Medulla oblongata (tissue), 1 donor: ENCODE results near the gene EBI3.
"Not testable (repeated sequence)": the region's sequence is repeated elsewhere in the genome, so short reads cannot be mapped to it uniquely, and the experiment has no call there.

Experiments used
- DNase-seq: peaks from one replicate; pipeline ENCODE4 v3.0.0-alpha.2; 2015; ENCODE audit errors: extremely low spot score

The EBI3 gene

DNA sequence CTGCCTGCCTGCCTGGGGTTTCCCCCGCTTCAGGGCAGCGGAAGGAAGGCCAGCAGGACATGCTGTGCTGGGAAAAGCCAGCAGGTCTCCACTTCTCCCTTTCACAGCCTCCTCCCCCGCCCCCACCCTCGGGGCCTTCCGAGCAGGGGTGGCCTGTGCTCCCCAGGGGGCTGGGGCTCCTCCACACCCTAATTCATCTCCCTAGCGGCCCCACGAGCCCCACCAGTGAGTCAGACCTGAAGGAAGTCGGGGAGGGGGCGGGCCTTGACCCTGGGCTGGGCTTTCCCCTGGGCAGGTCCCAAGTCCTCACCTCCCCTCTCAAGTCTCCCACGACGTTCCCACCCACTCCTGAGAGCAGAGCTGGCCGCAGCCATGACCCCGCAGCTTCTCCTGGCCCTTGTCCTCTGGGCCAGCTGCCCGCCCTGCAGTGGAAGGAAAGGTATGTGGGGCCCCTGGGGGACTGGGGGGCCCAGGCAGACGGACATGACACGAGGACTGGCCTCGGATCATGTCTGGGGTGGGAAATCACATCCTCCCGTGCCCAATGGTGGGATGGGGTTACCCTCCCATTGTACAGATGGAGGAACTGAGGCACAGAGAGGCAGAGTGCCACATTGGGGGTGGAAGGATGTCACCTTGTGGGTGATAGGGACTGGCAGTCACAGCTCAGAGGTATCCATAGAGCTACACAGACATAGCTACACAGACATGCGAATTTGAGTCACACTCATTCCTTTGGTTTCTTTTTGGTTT is at the start of gene EBI3:
EBI3 (plus strand) TSS at position 345 of the 753 bp plus-strand sequence; CDS start at position 373, 28 bp downstream.
- peak; percentile 17 for DNase-seq

DNA sequence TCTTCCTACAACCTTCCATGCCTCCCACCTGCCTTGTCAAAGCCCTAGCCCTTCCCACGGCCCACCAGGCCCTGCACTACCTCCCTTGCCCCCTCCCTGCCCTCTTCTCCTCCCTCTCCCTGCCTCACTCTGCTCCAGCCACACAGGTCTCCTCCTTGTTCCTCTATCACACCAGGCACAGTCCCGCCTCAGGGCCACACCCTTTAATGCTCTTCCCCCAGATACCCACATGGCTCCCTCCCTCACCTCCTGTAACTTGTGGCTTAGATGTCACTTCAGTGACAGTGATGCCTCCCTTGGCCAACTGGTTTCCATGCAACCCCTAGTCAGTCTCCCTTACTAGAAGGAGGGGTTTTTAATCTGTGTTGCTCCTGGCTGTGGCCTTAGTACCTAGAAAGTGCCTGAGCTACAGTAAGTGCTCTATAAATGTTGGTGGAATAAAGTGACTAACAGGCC is 48.2 kb upstream of the EBI3 start:
- DNase-seq: no peak

DNA sequence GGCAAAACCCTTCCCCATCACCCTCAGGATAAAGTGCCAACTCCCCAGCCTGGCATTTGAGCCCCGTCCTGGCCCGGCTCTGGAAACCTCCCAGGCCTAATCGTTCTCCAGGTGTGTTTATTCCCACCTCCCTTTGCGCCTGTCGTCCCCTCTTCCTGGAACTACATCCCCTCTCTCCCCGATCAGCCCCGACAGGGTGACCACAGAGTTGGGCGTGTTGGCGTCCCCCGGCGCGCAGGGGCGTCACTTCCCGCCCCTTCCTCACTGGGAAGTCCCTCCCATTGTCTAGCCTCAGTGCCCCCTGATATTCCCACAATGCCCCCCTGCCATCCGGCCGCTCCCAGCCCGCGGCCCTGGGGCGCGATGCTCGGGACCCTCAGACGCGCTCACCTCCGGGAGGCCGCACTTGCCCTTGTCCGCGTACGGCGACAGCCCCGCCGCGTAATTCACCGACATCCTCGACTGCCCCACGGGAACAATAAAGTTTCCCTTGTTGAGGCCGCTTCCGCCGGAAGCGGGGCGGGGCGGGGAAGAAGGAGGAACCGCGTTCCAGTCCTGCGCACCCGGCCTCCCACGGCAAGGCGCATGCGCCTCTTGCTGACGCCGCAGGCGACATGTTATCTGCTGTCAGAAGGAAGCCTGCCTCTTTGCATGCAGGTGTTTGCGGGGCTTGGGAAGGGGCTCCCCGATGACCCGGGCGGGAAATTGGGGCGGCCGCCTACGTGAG is 47.1 kb upstream of the EBI3 start, which contains the start of the genes ANKRD24 and SIRT6:
ANKRD24 (plus strand) TSS at position 606 of the 727 bp plus-strand sequence. CDS start 3,737 bp downstream, outside the sequence.
SIRT6 (minus strand) TSS at position 480 of the 727 bp plus-strand sequence; CDS start at position 456, 24 bp downstream.
- peak; percentile 95 for DNase-seq

DNA sequence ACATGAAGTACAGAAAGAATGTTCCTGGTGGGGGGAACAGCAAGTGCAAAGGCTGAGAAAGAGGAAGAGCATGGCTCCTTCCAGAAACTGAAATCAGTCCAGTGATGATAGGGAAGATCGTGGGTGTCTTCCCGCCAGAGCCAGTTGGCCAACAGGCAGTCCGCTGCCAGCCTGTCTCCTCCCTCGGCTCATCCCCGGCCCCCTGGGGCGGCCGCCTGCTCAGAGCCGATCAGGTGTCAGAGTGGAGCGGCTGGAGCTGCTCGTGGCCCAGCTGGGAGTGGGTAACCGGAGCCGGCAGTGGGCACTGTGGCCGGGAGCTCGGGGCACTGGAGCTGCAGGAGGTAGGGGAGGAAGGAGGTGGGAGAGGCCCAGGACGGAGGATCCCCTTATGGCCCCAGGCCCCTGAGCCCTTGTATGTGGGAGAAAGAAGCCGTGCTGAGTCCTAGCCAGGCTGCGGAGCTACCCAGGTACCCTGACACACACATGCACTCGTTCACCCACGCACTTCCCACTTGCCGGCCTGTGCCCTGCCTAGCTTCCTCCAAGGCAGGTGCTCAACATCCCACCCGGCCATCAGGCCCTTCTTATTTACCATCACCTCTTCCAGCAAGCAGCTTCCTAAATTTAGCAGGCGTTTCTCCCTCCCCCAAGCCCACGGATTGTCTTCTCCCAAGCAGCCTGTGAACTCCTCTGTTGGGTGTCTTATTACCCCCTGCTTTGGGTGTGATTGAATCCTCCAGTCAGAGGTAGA is 45.2 kb upstream of the EBI3 start:
- DNase-seq: no peak

DNA sequence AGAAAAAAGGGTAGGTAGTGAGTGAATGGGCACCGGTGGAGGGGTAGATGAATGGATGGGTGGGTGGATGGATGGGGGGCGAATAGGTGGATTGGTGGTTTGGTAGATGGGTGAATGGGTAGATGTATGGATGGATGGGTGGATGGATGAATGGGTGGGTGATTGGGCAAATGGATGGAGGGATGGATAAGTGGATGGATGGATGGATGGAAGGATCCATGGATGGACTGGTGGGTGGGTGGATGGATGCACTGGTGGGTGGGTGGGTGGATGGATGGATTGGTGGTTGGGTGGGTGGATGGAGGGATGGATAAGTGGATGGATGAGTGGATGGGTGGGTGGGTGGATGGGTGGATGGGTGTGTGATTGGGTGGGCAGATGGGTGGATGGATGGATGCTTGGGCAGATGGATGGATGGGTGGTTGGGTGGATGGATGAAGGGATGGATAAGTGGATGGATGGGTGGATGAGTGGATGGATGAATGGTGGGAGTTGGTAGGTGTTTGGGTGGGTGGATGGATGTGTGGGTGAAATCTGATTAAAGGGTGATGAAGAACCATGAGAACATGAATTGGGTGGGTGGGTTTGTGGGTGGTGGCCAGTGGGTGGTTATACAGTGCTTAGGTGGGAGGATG is 44.5 kb upstream of the EBI3 start:
- DNase-seq: no peak

DNA sequence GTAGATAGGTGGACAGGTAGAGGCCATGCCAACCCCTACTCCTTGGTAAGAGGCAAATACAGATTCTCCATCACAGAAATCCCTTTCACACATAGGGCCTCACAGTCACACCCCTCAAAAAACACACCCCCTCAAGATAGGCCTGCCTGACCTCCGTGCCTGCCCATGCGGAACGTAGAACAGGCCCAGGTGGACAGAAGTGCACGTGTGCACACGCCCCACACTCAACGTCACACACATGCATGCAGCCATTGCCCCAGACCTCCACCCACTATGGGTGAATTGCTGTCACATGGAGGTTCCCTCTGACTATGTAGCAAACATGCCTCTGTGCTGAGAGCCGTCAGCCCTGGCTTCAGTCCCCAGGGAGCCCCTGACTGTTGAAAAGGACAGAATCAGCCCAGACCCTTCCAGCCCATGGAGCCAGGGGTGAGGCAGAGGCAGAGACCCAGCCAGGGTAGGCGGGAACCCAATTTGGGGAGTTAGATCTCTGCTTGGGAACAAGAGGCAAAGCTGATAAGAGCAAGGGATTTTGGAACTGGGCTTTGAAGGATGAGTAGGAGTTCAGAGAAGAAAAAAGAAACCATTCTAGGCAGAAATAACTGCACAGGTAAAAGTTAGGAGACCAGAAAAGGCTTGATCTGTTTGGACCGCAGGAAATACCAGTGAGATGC is 43.8 kb upstream of the EBI3 start:
- DNase-seq: no peak

DNA sequence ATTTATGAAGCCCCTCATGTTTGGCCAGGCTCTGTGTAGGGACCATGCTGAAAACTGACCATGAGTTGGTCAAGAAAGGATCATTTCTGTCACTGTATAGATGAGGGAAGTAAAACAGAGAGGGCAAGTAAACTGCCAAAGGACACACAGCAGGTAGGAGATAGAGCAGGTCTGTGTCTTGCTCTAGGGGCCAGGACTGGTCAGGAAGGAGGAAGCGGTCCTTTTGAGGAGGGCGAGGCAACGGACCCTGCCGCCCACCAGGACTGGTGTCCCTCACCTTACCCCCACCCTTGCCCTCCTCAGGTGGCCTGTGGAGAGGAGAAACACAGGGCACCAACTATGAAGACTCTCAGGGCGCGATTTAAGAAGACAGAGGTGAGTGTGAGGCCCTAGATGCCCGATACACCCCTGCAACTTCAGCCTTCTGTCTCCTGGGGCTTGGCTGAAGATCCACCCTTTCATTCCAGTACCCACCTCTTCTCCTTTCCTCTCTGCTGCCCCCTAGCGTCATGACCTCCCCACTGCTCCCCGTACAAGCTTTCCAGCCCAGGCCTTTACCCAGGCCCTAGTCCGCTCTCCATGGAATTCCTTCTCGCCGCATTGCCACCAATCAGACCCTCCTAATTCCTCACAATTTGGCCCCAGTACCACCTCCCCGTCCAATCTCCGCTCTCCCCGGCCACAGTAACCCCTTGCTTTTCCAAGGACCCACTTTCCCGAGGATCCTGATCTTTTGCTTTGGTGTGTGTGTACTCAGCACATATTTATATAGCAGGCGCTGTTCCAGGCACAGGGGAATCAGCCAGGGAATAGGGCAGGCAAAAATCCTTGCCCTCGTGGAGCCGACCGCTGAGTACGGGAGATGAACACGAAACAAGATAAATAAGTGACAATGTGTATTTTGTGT is 43.0 kb upstream of the EBI3 start:
- DNase-seq: peak; percentile 63

DNA sequence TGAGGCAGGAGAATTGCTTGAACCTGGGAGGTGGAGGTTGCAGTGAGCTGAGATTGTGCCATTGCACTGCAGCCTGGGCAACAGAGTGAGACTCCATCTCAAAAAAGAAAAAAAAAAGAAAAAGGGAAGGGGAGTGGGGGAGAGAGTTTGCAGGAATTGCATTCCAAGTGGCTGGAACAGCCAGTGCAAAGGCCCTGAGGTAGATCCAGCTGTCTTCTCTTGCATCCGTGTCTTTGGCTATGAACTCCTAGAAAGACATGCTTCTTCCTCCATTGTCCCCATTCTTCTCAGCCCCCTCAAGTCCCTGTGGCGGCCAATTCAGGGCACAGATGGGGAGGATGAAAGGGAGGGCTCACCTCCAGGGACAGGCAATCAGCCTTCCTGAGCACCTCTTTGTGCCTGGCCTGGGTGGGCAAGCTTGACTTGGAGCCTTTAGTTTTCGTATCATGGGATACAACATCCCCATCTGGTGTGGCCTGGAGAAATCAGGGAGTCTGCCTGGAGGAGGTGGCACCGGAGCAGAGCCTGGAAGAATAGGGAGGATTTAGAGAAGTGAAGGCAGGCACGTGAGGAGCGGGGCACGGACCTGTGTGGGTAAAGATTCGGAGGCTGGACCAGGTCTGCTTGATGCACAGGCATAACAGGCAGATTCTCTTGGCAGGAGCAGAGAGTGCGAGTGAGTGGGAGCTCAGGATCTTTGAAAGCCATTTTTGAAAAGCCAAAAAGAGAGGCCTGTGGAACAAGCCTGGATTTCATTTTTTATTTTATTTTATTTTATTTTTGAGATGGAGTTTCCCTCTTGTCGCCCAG is 41.8 kb upstream of the EBI3 start:
- DNase-seq: no peak

DNA sequence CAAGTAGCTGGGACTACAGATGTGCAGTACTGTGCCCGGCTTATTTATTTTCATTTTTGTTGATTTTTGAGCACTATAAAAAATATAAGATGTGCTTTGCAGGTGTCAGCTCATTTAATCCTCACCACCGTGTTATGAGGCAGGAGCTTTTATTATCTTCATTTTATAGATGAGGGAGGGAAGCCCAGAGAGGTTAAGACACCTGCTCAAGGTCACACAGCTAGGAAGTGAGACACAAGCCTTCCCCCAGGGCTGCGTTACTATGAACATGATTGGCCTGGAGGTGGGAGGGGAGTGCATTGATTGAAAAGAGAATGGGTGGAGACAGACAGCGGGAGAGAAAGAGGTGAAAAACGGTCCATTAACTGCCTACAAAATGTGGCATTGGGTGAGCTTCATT is 39.7 kb upstream of the EBI3 start:
- DNase-seq: no peak

DNA sequence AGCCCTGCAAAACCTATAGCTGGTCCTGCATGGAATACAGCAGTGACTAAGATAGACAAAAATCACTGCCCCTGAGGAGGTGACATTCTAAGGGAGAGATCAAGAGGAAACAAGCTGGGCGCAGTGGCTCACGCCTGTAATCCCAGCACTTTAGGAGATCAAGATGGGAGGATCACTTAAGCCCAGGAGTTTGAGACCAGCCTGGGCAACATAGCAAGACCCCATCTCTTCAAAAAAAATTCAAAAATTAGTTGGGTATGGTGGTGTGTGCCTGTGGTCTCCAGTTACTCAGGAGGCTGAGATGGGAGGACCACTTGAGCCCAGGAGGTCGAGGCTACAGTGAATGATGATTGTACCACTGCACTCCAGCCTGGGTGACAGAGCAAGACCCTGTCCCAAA is 36.8 kb upstream of the EBI3 start:
- not testable (repeated sequence) for DNase-seq

DNA sequence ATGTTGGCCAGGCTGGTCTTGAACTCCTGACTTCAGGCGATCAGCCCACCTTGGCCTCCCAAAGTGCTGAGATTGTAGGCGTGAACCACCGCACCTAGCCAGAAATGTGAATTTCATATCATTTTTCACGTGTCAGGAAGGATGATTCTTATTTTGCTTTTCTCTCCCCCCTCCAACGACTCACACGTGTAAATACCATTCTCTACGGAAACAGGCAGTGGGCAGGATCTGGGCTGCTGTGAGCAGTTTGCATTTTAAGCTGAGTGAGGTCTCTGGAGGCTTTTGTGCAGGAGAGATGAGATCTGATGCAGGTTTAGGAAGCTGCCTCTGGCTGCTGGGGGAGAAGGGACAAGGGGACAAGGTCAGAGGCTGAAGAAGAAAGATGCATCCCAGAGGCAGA is 35.0 kb upstream of the EBI3 start:
- DNase-seq: no peak

DNA sequence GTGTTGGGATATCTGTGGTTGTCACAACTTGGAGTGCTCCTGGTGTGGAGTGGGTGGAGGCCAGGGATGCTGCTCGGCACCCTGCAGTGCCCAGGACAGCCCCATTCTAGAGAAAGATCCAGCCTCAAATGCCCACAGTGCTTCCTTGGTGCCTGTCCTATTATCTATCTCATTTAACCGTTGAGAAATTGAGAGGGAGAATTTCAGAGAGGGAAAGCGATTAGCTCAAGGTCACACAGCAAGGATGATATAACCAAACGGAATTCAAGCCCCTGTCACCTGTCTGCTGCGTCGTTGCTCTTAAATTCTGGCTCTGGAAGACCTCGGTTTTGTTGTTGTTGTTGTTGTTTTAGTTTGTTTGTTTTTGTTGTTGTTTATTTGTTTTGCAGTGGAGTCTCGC is 33.3 kb upstream of the EBI3 start:
- no peak for DNase-seq

DNA sequence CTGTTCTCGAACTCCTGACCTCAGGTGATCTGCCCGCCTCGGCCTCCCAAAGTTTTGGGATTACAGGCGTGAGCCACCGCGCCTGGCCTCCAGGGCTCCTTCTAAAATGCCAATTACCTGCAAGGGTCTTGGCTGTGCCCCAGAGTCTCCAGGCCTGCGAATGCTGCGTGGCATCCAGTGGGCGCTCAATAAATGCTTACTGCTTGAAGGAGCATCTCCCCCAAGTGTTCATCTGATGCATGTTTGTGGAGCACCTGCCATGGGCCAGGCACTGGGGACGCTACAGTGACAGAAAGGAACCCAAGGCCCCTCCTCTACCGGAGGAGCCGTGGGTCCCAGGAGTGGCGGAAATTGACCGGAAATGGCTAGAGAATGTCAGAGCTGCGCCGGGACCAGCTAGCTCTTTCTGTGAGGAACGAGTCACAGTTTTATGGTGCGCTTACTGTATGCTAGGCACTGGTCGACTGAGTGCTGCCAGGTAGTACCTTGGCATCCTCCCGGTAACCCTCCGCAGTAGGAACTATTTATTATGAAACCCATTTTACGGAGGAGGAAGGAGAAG is 32.7 kb upstream of the EBI3 start:
- DNase-seq: no peak

DNA sequence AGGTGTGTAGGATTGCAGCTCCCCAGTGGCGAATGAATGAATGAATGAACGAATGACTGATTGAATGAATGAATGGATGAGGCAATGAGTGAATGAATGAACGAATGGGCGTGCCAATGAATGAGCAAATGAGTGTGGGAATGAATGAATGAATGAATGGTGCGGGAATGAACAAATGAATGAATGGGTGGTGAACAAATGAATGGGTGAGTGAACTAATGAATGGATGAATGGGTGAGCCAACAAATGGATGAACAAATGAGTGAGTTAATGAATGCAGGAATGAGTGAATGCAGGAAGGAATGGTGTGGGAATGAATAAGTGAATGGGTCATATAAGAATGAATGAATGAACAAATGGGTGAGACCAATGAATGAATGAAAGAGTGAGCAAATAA is 32.1 kb upstream of the EBI3 start:
- no peak for DNase-seq

DNA sequence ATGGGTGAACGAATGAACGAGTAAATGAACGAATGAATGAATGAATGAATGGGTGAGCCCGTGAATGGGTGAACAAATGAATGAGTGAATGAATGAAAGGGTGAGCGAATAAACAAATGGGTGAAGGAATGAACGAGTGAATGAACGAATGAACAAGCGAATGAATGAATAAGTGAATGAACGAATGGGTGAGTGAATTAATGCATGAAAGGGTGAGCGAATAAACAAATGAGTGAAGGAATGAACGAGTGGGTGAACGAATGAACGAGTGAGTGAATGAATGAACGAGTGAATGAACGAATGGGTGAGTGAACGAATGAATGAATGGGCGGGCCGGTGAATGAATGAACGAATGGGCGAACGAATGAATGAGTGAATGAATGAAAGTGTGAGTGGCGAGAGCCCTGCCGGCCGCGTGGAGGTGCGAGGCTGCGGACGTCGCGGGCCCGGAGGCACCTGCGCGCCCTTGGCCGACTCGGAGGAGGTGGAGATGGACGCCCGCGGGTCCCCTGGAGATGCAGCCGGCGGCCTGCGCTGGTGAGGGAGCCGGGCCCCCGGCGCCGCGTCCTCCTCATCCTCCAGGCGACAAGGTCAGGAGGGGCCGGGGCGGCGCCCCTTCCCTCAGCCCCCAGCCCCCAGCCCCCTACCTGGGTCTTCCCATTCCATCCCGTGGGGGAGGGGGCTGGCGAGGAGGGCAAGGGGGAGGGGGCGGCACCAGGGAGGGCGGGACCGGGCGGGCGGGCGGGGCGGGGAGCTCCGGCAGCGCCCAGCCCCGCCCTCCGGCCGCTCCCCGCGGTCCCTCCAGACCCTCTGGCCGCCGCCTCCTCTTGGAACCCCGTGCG is 31.5 kb upstream of the EBI3 start:
- DNase-seq: no peak

DNA sequence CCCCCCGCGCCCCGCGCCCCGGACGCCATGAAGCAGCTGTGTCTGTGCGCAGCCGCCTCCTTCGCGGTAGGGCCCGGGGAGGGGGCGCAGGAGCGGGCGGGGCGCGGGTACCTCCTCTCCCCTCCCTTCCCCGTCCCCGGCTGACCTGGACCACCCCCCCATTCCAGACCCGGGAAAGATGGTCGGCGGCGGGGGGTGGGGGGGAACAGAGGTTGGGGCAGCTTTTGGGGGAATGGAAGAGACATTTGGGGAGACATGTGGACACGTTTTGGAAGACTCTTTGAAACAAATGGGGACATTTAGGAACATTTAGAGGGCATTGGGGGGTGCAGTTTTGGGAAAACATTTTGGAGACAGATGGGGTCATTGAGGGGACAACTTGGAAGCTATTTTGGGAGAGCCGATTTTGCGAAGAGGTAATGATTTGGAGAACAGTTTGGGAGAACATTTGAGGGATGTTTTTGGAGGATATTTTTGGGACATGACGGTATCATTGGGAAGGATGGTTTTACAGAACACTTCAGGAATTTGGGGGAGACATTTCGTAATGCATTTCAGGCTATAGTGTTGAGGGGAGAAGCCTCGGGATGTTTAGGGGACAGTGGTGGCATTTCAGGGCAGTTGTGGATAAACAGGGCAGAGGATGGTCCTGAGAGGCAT is 30.7 kb upstream of the EBI3 start:
- no peak for DNase-seq

DNA sequence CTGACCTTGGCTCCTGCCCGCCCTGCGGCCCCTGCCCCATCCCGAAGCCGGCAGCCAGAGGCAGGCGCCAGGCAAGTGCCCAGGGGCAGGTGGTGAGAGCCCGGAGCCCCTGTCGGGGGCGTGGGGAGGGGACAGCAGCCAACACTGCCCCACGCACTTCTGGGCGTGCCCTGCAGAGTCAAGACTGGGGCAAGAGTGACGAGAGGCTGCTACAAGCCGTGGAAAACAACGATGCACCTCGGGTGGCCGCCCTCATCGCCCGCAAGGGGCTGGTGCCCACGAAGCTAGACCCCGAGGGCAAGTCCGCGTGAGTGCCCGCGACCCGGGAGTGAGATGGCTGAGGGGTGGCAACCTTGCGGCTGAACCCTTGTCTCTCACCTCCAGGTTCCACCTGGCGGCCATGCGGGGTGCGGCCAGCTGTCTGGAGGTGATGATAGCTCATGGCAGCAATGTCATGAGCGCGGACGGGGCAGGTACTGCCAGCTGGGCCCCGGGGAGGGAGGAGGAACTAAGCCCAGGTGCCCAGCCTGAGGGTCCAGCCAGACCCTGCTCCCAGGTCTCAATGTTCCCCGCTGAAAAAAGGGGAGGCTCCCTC is 29.5 kb upstream of the EBI3 start:
- no peak for DNase-seq
